Measurements from ENCODE around the gene UBE2J2. TPM values are rescaled to one million over a fixed set of nuclear protein-coding genes. Genes with fewer than 3 reads are reported as not detected.

UBE2J2 gene
- total RNA-seq, 2 donors from 2014 or later, result 43.1 to 83.3 TPM

DNA sequence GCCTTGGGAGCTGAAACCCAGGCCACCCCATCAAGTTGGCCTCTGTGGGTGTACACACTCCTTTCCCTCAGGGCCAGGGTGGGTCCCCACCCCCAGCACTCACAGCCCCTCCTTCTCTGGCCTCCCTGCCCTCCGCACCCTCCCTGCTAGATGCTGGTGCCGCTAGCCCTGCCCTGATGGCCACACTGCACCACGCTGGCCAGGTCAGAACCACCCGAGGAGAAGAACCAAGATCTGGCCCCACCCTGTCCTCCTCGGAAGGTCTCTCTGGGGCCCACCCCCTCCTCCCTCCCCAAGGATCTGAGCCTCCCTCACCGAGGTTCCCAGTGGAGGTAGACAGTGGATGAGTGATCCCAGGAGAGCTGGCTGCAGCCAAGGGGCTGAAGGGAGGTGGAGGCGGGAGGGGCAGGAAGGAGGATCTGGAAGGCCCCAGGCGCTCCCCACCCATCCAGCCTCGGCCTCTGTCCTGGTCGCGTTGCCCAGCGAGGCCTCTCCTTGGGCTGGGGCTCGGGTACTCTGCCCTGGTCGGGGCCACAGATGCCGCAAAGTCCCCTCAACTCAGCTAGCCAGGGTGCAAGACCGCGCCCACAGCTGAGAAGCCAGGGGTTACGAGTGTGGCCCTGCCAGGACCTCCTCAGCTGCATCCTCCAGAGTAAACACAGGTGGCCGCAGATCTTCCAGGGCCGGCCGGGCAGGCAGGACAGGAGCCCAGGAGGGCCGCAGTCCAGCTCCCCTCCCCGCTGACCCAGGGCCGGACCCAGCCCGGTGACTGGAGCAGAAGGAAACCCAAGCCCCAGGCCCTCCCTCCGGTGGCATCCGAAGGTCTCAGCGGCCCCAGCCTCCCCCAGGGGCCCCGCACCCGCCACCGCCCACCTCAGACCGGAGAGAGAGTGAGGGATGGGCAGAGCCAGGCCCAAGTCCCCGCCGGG is 36.4 kb downstream of the UBE2J2 start:
- intact Hi-C loops (cut with DNase I), result no loop called here
- no peak overlapping the region for H3K9ac ChIP-seq (ENCODE audit: low read depth in 2 of 2, low read length in 2 of 2)

DNA sequence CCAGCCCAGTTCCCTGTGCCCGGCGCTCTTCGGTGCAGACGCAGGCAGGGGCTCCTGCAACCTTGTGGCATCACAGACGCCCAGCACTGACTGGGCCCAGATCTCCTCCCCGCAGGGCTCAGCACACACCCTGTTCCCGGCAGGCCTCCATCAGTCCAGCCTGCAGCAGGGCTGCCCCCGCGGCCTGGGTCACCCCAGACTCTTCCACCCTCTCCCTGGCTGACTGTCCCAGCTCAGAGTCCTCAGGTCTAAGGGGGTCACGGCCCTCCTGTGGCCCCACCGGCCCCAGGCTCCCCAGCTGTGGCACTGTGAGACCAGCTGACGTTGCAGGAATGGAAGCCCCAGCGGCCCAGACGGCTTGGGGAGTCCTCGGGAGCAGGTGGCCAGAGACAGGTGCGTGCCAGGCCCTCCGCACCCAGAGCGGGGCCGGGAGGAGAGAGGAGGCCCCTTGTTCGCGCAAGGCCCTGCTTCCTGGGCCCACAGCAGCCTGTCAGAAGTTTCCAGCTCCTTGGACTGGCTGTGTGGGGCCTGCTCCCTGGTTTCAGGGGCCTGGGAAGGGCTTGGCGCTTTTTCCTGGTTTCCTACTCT is 37.4 kb downstream of the UBE2J2 start:
- TF ChIP-seq, protein P1, sequence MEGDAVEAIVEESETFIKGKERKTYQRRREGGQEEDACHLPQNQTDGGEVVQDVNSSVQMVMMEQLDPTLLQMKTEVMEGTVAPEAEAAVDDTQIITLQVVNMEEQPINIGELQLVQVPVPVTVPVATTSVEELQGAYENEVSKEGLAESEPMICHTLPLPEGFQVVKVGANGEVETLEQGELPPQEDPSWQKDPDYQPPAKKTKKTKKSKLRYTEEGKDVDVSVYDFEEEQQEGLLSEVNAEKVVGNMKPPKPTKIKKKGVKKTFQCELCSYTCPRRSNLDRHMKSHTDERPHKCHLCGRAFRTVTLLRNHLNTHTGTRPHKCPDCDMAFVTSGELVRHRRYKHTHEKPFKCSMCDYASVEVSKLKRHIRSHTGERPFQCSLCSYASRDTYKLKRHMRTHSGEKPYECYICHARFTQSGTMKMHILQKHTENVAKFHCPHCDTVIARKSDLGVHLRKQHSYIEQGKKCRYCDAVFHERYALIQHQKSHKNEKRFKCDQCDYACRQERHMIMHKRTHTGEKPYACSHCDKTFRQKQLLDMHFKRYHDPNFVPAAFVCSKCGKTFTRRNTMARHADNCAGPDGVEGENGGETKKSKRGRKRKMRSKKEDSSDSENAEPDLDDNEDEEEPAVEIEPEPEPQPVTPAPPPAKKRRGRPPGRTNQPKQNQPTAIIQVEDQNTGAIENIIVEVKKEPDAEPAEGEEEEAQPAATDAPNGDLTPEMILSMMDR (IDR thresholded peaks at IDR 0.05), result no peak
- Histone ChIP-seq H3K9me3 (no peaks in the 10 kb centered on the region), H3K4me3 (no peak overlapping the region), H3K4me1 (peaks cover 8% of the 10 kb centered on the region), H3K27ac (no peak overlapping the region), H3K9ac (ENCODE audit: low read depth in 2 of 2, low read length in 2 of 2) (no peak overlapping the region), H3K36me3 (no peaks in the 10 kb centered on the region), H3K27me3 (peaks cover 31% of the 10 kb centered on the region)
- intact Hi-C loops (cut with DNase I), result no loop called here
- no peak for DNase-seq

More for the DNA sequence above, 36.4 kb downstream of the UBE2J2 start:
- Histone ChIP-seq H3K27me3 (peaks cover 31% of the 10 kb centered on the region), H3K27ac (no peak overlapping the region), H3K4me1 (peaks cover 8% of the 10 kb centered on the region), H3K36me3 (no peaks in the 10 kb centered on the region), H3K9me3 (no peaks in the 10 kb centered on the region), H3K4me3 (no peak overlapping the region)
- TF ChIP-seq, protein P1 (IDR thresholded peaks at IDR 0.05), result no peak
- no peak for DNase-seq

DNA sequence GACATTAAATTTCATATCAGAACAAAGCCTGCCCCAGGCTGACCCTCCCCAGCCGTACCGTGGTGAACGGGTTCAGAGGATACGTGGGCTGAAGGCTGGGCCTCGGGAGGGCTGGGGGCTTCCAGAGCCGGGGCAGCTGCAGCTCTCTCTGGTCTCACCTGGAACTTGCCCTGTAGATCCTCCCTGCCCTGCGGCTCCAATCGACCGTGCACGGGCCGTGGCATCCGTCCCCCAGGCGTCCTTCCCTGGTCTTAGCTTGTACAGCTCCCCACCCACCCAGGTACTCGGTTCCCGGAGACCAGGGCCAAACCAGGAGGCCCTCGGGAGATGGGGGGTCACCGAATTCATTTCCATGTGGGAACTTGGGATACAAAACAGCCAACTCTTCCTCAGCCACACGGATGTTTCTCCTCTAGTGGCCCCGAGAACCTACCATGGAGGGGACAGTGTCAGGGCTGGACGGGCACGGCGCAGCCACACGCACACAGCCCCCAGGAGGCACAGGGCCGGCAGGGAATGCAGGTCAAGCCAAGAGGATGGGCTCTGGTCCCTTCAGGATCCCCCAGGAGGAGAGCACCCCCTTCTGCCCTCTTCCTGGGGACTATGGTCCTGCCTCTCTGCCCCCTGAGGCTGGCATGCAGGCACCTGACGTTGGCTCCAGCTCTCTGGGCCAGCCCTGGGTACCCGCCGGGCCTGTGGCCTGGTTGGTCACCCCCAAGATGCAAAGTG is 38.5 kb downstream of the UBE2J2 start:
- peaks cover 31% of the 10 kb centered on the region for H3K27me3 ChIP-seq
- no peak overlapping the region for H3K27ac ChIP-seq
- no peak overlapping the region for H3K4me3 ChIP-seq
- peaks cover 14% of the 10 kb centered on the region for H3K4me1 ChIP-seq
- no peaks in the 10 kb centered on the region for H3K9me3 ChIP-seq
- TF ChIP-seq, protein P1 (IDR thresholded peaks at IDR 0.05), result no peak
- no peak overlapping the region for H3K9ac ChIP-seq (ENCODE audit: low read depth in 2 of 2, low read length in 2 of 2)
- intact Hi-C loops (cut with DNase I), result no loop called here
- no peak for DNase-seq
- H3K36me3 ChIP-seq, result no peaks in the 10 kb centered on the region

DNA sequence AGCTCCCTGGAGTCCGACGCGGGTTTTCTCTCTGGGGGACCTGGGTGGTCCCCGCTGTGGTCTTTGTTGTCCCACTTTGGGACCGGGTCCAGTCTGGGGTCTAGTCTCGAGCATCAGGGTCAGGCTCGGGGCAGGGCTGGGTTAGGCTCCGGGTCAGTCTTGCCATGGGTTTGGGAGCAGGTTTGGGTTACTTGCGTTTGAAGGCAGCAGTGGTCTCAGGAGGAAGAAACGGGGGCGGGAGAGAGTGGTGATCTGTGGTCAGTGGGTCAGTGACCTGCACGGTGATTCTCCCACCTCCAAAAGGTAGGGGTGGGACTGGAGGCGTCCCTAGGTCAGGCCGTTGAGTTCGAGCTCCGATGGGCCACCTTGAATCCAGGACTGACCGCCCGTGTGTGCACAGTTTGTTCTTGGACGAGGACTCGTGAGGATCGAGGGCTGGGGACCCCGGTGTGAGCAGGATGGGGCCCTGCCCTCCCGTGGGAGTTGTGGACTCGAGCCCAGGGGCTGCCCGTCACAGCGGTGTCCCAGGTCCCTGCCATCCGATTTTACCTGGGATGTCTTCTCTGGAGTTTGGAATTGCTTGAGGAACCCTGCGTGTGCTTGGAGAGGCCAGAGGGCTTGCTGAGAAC is 39.4 kb downstream of the UBE2J2 start:
- Histone ChIP-seq H3K4me1 (peaks cover 21% of the 10 kb centered on the region), H3K27ac (no peak overlapping the region), H3K9me3 (no peaks in the 10 kb centered on the region), H3K36me3 (no peaks in the 10 kb centered on the region), H3K4me3 (no peak overlapping the region), H3K9ac (ENCODE audit: low read depth in 2 of 2, low read length in 2 of 2) (no peak overlapping the region), H3K27me3 (peaks cover 22% of the 10 kb centered on the region)
- no peak for DNase-seq
- TF ChIP-seq, protein P1 (IDR thresholded peaks at IDR 0.05), result no peak
- intact Hi-C loops (cut with DNase I), result no loop called here

DNA sequence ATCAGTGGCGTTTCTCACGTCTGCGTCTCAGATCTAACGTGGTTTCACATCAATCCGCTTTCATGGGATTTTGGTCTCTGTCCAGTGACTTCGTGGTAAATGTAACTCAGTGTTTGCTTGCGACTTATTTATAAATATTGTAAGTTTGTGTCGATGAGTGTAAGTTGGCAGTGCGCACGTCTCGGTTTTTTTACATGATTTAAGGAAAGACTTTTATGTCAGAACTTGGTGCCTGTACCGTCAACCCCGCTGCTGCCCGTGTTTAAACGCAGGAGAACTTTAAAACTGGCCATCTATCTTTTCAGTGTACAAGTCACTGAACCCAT is 40.1 kb downstream of the UBE2J2 start:
- TF ChIP-seq, protein P1 (IDR thresholded peaks at IDR 0.05), result no peak
- Histone ChIP-seq H3K36me3 (peaks cover under 1% of the 10 kb centered on the region), H3K27ac (no peak overlapping the region), H3K9me3 (no peaks in the 10 kb centered on the region), H3K4me3 (no peak overlapping the region), H3K9ac (ENCODE audit: low read depth in 2 of 2, low read length in 2 of 2) (no peak overlapping the region), H3K27me3 (peaks cover 14% of the 10 kb centered on the region), H3K4me1 (peaks cover 21% of the 10 kb centered on the region)
- DNase-seq, result no peak
- intact Hi-C loops (cut with DNase I), result no loop called here

Data from colonic mucosa (tissue), 4 donors.